ENCODE data around the gene NR4A1.

Gene NR4A1

GRCh38 chr12:52044292-52044983 is 6.8 kb upstream of the NR4A1 start:
- no peaks in the 10 kb centered on the region for H3K36me3 Mint-ChIP-seq

GRCh38 chr12:52045794-52046199 is 5.4 kb upstream of the NR4A1 start:
- H3K4me3 Mint-ChIP-seq = no peak overlapping the region
- peaks cover 34% of the 10 kb centered on the region for H3K4me1 Mint-ChIP-seq
- no peaks in the 10 kb centered on the region for H3K36me3 Mint-ChIP-seq
- H3K27me3 Mint-ChIP-seq = no peaks in the 10 kb centered on the region
- no peak overlapping the region for H3K27ac Mint-ChIP-seq
- H3K9me3 Mint-ChIP-seq = no peaks in the 10 kb centered on the region

More at GRCh38 chr12:52044292-52044983, 6.8 kb upstream of the NR4A1 start:
- Mint-ChIP-seq H3K27me3 (no peaks in the 10 kb centered on the region), H3K4me1 (peaks cover 36% of the 10 kb centered on the region), H3K9me3 (no peaks in the 10 kb centered on the region), H3K4me3 (no peak overlapping the region), H3K27ac (no peak overlapping the region)

GRCh38 chr12:52046859-52047258 is 4.4 kb upstream of the NR4A1 start:
- H3K36me3 Mint-ChIP-seq = no peaks in the 10 kb centered on the region
- peaks cover 30% of the 10 kb centered on the region for H3K4me1 Mint-ChIP-seq
- no peak overlapping the region for H3K4me3 Mint-ChIP-seq
- no peaks in the 10 kb centered on the region for H3K27me3 Mint-ChIP-seq
- peak overlapping the region; percentile 46 for H3K27ac Mint-ChIP-seq
- no peaks in the 10 kb centered on the region for H3K9me3 Mint-ChIP-seq

GRCh38 chr12:52049286-52049685 is 2.0 kb upstream of the NR4A1 start:
- H3K4me1 Mint-ChIP-seq = peaks cover 36% of the 10 kb centered on the region
- H3K27me3 Mint-ChIP-seq = no peaks in the 10 kb centered on the region
- peak overlapping the region; percentile 97 for H3K4me3 Mint-ChIP-seq
- H3K9me3 Mint-ChIP-seq = no peaks in the 10 kb centered on the region
- no peaks in the 10 kb centered on the region for H3K36me3 Mint-ChIP-seq
- H3K27ac Mint-ChIP-seq = peak overlapping the region; percentile 60

GRCh38 chr12:52049688-52050087 is 1.6 kb upstream of the NR4A1 start:
- Mint-ChIP-seq H3K4me3 (peak overlapping the region; percentile 97), H3K9me3 (no peaks in the 10 kb centered on the region), H3K27ac (peak overlapping the region; percentile 56), H3K4me1 (peaks cover 36% of the 10 kb centered on the region), H3K36me3 (no peaks in the 10 kb centered on the region), H3K27me3 (no peaks in the 10 kb centered on the region)

- Mint-ChIP-seq H3K4me3 (peak overlapping the region; percentile 97), H3K36me3 (no peaks in the 10 kb centered on the region), H3K4me1 (peaks cover 36% of the 10 kb centered on the region)
Observed at GRCh38 chr12:52050116-52050757, 1.0 kb upstream of the NR4A1 start.

GRCh38 chr12:52052468-52053186 is 1.4 kb downstream of the NR4A1 start:
- Mint-ChIP-seq H3K4me1 (peaks cover 39% of the 10 kb centered on the region), H3K27me3 (no peaks in the 10 kb centered on the region), H3K9me3 (no peaks in the 10 kb centered on the region), H3K36me3 (no peaks in the 10 kb centered on the region), H3K4me3 (peak overlapping the region; percentile 97), H3K27ac (peak overlapping the region; percentile 95)

More at GRCh38 chr12:52050116-52050757, 1.0 kb upstream of the NR4A1 start:
- Mint-ChIP-seq H3K9me3 (no peaks in the 10 kb centered on the region), H3K27ac (peak overlapping the region; percentile 91), H3K27me3 (no peaks in the 10 kb centered on the region)

GRCh38 chr12:52053536-52054209 is 2.4 kb downstream of the NR4A1 start:
- peak overlapping the region; percentile 97 for H3K4me3 Mint-ChIP-seq
- peaks cover 39% of the 10 kb centered on the region for H3K4me1 Mint-ChIP-seq
- no peaks in the 10 kb centered on the region for H3K36me3 Mint-ChIP-seq
- H3K27ac Mint-ChIP-seq = peak overlapping the region; percentile 35
- no peaks in the 10 kb centered on the region for H3K27me3 Mint-ChIP-seq
- no peaks in the 10 kb centered on the region for H3K9me3 Mint-ChIP-seq

- peak overlapping the region; percentile 66 for H3K4me3 Mint-ChIP-seq
- H3K36me3 Mint-ChIP-seq = no peaks in the 10 kb centered on the region
- no peaks in the 10 kb centered on the region for H3K27me3 Mint-ChIP-seq
- no peaks in the 10 kb centered on the region for H3K9me3 Mint-ChIP-seq
- H3K27ac Mint-ChIP-seq = no peak overlapping the region
- H3K4me1 Mint-ChIP-seq = peaks cover 36% of the 10 kb centered on the region
Observed at GRCh38 chr12:52054231-52054832, 3.1 kb downstream of the NR4A1 start.

- Mint-ChIP-seq H3K9me3 (no peaks in the 10 kb centered on the region), H3K4me1 (peaks cover 28% of the 10 kb centered on the region), H3K36me3 (no peaks in the 10 kb centered on the region), H3K27me3 (no peaks in the 10 kb centered on the region), H3K27ac (no peak overlapping the region), H3K4me3 (no peak overlapping the region)
Observed at GRCh38 chr12:52054833-52055730, 3.8 kb downstream of the NR4A1 start.

GRCh38 chr12:52055731-52056711 is 4.8 kb downstream of the NR4A1 start:
- no peaks in the 10 kb centered on the region for H3K36me3 Mint-ChIP-seq
- no peaks in the 10 kb centered on the region for H3K9me3 Mint-ChIP-seq
- H3K27ac Mint-ChIP-seq = peak overlapping the region; percentile 59
- H3K4me1 Mint-ChIP-seq = peaks cover 24% of the 10 kb centered on the region
- no peak overlapping the region for H3K4me3 Mint-ChIP-seq
- H3K27me3 Mint-ChIP-seq = no peaks in the 10 kb centered on the region

GRCh38 chr12:52056801-52057637 is 5.8 kb downstream of the NR4A1 start:
- H3K4me3 Mint-ChIP-seq = peak overlapping the region; percentile 15
- H3K27ac Mint-ChIP-seq = peak overlapping the region; percentile 59
- peaks cover 17% of the 10 kb centered on the region for H3K4me1 Mint-ChIP-seq
- H3K27me3 Mint-ChIP-seq = no peaks in the 10 kb centered on the region
- no peaks in the 10 kb centered on the region for H3K9me3 Mint-ChIP-seq
- no peaks in the 10 kb centered on the region for H3K36me3 Mint-ChIP-seq
